Sciatic nerve (tissue), 2 donors: Measurements from ENCODE around the gene POGLUT2. TPM values are rescaled to one million over a fixed set of nuclear protein-coding genes. Genes with fewer than 3 reads are reported as not detected.

ENCODE experiments used
- ATAC-seq: fragments of 200-7000 bp; cut with Tn5 transposase; one replicate; pipeline ENCODE4 v1.9.1; 2020; ENCODE audit warnings: mild to moderate bottlenecking, moderate library complexity
- DNase-seq: peaks from one replicate; pipeline ENCODE4 v3.0.0-alpha.2; 2020; ENCODE audit warnings: low spot score
- intact Hi-C: fragments of 100-400 bp; cut with DNase I; formaldehyde crosslinking; loops from one replicate; pipeline ENCODE4 v1.14.2; 2022
- total RNA-seq: library from RNA; stranded (reverse); fragmentation: NEBNext Ultra II Directional; extraction: Animal tissue kit (Norgen Biotek cat#: 25700); gene quantifications from one replicate; pipeline ENCODE4 v1.2.1, GENCODE V29; 2021
- donor health status: DM: no; HTN: no; CAD: no.
- donor health status: DM: no; HTN: no; CAD: no.

POGLUT2 gene
- total RNA-seq, 1 donor from 2014 or later, result 5.2 TPM

DNA sequence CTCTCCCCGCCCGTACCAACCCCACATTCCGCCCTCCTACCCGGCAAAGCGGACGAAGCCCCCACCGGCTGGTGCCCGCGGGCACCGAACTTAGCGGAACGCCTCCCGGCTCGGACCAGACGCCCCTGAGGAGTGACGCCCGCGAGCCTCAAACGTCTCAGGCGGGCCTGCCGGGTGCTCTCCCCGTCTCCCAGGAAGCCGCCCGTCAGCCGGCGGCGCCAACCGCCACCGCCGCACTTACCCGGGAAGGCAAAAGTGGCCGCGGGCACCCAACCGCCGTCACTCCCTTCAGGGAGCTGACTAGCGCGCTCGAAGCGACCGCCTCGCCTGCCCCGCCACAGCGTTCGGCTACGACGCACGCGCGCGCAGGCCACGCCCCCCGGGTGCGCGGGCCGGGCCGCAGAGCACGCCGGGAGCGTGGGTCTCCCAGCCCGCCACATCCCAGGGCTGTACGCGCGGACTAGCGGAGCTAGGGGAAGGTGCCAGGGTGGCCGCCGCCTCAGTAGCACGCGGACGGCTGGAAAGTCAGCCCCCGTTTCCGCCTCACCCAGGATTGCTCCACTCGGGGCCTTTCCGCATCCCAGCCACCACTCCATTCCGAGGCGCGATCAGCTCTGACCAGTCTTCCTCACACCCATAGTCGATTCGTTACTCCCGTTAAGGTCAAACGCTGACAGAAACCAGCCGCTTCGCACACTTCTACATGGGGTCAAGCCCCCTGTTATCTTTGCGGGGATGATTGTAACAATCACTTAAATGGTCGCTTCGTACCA is 25.1 kb downstream of the POGLUT2 start, which contains the start of gene TEX30:
Gene TEX30, minus strand, starts transcription at position 346 of the 773 bp plus-strand sequence. CDS start 3,760 bp downstream, outside the sequence.
- DNase-seq, result peak; percentile 89
- intact Hi-C loops, result loop anchor here (10.0 kb wide), 1 partner anchor 179 kb away; the partner anchor contains the start of gene TPP2

GRCh38 chr13:102772042-102772425 is 26.7 kb downstream of the POGLUT2 start:
- ATAC-seq (no peak), DNase-seq (no peak)
- intact Hi-C loops, result loop anchor here (10.0 kb wide), 1 partner anchor 177 kb away; the partner anchor contains the start of gene TPP2

More for the DNA sequence above, 25.1 kb downstream of the POGLUT2 start, which contains the start of gene TEX30:
- ATAC-seq, result peak; percentile 98

DNA sequence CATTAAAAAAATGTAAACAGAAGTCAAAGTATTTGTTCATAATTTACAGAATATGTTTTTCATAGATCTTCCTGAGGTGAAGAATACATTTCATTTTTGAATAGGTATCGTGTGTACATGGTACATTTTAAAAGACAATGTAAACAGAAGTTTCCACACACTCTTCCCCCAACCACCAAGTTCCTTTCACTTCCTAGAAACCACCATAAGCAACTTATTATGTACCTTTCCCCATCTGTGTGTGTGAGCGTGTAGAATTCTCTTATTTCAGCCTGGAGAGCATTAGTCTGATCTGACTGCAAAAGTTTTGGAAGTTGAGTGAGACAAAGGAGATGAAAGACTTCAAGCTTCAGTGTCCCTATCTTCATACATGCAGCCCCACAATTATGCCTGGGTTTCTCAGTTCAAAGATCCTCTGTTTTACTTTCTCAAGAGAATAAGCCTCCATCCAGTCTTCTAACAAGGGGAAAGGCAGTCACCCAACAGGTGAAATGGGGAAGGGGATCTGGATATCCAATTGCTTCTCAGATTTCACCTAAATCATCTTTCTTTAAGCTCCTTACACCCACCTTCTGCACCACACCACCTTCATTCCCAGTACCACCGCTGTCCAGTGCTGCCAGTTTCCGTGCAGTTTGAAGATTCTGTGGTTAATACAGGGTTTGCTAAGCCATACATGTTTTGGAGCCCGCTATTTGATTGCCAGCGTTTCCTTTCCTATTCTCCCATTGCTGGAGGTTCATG is 27.3 kb downstream of the POGLUT2 start:
- intact Hi-C loops, result loop anchor here (10.0 kb wide), 1 partner anchor 177 kb away; the partner anchor contains the start of gene TPP2
- no peak for DNase-seq
- ATAC-seq, result no peak

GRCh38 chr13:102770435-102770834 is 28.3 kb downstream of the POGLUT2 start:
- ATAC-seq, result no peak
- intact Hi-C loops, result loop anchor here (10.0 kb wide), 1 partner anchor 176 kb away; the partner anchor contains the start of gene TPP2
- no peak for DNase-seq

- no peak for ATAC-seq
- no peak for DNase-seq
- intact Hi-C loops, result loop anchor here (10.0 kb wide), 1 partner anchor 175 kb away; the partner anchor contains the start of gene TPP2
Observed at GRCh38 chr13:102769679-102770078, 29.1 kb downstream of the POGLUT2 start.

GRCh38 chr13:102768909-102769308 is 29.9 kb downstream of the POGLUT2 start:
- intact Hi-C loops, result no loop called here
- ATAC-seq, result no peak
- no peak for DNase-seq

DNA sequence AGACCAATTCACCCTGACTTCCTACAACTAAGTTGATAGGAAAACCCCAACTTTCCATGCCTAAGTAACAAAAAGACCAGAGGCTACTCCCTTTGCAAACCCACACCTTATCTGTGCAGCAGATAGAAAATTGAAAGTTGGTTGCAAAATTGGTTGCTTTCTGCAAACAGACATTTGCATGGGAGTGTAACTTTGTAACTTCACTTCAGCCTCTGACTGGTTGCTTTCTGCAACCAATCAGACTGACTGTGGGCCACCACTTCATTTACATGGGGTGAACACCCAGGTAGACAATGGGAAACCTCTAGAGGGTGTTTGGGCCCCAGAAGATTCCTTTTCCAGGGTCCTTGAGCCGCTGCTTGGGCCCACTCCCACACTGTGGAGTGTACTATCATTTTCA is 35.0 kb downstream of the POGLUT2 start:
- no peak for ATAC-seq
- intact Hi-C loops, result no loop called here

DNA sequence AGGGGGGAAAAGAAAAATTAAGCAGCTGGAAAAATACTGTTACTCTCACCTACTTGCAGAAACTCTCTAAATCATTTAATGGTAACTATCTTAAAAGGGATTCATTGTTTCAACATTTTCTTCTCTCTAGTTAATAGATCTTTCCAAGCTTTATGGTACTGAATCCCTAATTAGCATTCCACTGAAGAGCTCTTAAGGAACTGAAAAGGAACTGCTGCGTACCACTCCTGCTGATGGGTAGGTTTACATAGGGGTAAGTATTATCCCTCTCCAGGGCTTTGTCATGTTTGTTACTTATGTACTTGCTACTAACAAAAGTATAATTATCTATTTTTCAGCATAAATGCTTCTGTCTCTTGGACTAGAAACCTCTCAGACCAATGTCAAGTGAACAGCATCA is 37.7 kb downstream of the POGLUT2 start:
- ATAC-seq, result no peak
- no peak for DNase-seq
- intact Hi-C loops, result no loop called here

More for the DNA sequence above, 35.0 kb downstream of the POGLUT2 start:
- no peak for DNase-seq

GRCh38 chr13:102758842-102759241 is 39.9 kb downstream of the POGLUT2 start:
- ATAC-seq, result no peak
- no peak for DNase-seq
- intact Hi-C loops, result no loop called here

DNA sequence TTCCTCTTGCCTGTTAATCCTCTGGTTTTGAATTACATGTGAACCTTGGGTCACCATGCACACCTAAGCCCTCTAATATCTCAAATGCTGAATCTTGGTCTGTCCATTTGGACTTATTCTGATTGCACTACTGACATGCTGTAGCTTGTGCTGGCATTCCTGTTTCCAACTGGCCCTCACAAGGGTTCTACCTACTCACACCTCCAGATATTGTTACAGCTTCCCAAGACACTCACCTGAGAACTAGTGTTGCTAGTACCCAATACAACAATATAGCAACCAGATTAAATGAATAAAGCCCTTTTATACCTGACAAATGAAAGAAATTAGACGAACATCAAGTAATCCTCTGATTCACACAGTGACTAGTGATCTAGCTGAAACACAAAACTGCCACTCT is 41.8 kb downstream of the POGLUT2 start:
- DNase-seq, result no peak
- ATAC-seq, result no peak
- intact Hi-C loops, result no loop called here

DNA sequence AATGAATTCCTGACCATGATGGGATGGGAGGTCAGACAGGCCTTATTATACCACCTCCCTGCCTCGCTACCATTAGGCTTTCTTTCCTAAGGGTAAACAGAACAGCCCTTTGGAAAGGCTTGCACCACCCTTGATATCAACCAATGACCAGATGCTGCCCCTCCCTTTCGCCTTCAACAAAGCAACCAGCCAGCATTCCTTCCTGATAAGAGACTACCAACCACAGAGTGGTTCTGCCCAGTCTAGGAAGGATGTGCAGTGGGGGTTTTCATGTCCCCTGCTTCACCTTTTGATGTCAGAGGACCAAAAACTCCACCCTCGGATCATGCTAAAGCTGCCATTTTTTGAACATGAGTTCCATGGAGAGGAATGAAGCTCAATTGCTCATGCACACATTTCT is 46.9 kb downstream of the POGLUT2 start:
- ATAC-seq (no peak), DNase-seq (no peak)
- intact Hi-C loops, result no loop called here

DNA sequence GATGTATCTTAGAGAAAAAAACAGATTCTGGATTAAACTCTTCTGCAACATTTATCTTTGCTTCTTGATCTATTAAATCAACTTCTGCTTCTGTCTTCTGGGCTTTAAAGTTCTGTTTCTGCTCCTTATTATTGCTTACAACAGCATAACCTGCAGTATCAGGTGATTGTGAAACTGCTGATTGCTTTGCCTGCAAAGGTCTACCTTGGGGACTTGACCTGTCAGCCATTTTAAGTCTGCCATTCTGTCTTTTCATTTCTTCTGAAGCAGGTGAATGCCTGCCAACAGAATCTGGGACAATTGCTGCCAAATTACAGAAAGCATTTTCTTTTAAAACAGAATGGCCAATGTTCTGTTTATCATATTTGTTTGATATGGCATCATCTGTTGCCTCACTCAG is 56.3 kb downstream of the POGLUT2 start:
- ATAC-seq, result no peak
- intact Hi-C loops, result no loop called here
- DNase-seq, result no peak

GRCh38 chr13:102742101-102742500 is 56.7 kb downstream of the POGLUT2 start:
- DNase-seq, result no peak
- intact Hi-C loops, result no loop called here
- ATAC-seq, result no peak

Other genes with a start within 250 kb of the POGLUT2 start
- 44.8 TPM for gene TPP2, start 202.0 kb downstream of the POGLUT2 start, total RNA-seq
- gene METTL21C, start 103.9 kb downstream of the POGLUT2 start, total RNA-seq, result not detected
- 6.8 TPM for gene TEX30, start 25.2 kb downstream of the POGLUT2 start, total RNA-seq
- 25.7 TPM for gene BIVM, start 143 bp upstream of the POGLUT2 start, total RNA-seq
- gene ERCC5, start 47.1 kb upstream of the POGLUT2 start, total RNA-seq, result 59.8 TPM